ENCODE data around the gene OGG1. TPM values are rescaled to one million over a fixed set of nuclear protein-coding genes. Genes with fewer than 3 reads are reported as not detected.

OGG1 gene
- total RNA-seq, 1 experiment from 2014 or later = 38.7 TPM

DNA sequence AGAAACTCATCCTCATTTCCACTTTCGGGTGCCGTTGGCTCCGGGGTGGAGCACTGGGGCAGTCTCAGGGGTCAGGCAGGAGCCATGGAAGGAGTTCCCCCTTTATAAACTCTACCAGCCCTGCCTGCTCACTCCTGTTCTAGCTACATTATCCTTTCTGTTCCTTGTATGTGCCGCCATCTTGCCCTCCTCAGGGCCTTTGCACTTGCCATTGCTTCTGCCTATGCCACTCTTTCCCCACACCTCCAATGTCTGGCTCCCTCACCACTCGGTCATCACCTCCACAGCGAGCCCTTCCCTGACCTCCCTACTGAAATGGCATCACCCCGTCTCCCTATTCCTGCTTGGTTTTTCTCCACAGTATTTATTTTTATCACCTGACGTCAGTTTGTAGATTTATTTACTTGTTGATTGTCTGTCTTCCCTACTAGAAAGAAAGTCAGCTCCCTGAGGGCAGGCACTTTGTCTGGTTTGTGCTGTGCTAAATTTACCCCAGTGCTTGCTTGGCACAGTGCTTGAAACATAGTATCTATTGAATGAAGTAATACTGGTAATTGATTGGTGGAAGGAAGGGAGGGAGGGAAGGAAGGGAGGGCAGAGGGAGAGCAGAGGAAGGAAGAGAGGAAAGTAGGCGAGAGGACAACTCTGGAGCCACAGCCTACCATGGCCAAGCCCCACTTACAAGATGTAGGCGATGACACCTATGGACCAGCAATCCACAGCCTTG lies 11.2 kb downstream of the OGG1 start:
- no peaks in the 10 kb centered on the region for H3K9me3 ChIP-seq (ENCODE audit: low read length)
- no peaks in the 10 kb centered on the region for H3F3A ChIP-seq (ENCODE audit: low read length, unreplicated experiment)
- no TSS peak for BruUV-seq (replicated peaks)
- H3K4me2 ChIP-seq (ENCODE audit: low read length) = no peak overlapping the region
- ChIA-PET CTCF (no interaction called here), POLR2A (ENCODE audit: unreplicated experiment) (no interaction called here)
- no peak overlapping the region for H2AFZ ChIP-seq (ENCODE audit: low read length)
- no peaks in the 10 kb centered on the region for H3K27me3 ChIP-seq (ENCODE audit: low read length)
- no peak for DNase-seq
- intact Hi-C loops (cut with micrococcal nuclease) = no loop called here
- no peak overlapping the region for H3K4me3 ChIP-seq (ENCODE audit: low read length)
- H3K27ac ChIP-seq (ENCODE audit: low read length) = no peak overlapping the region
- no peak for TF ChIP-seq EZH2phosphoT487 (IDR thresholded peaks at IDR 0.05; ENCODE audit: borderline replicate concordance, low read length)
- TF ChIP-seq EZH2 (IDR thresholded peaks at IDR 0.05; ENCODE audit: low read length, unreplicated experiment) = no peak
- no peak for TF ChIP-seq CTCF (conservative IDR thresholded peaks at IDR 0.05; ENCODE audit: low read depth, low read length)
- H3K4me1 ChIP-seq (ENCODE audit: insufficient read depth, low read length) = no peaks in the 10 kb centered on the region
- ATAC-seq = no peak
- no peak overlapping the region for H3K9ac ChIP-seq (ENCODE audit: low read length)
- no peaks in the 10 kb centered on the region for H4K20me1 ChIP-seq (ENCODE audit: low read length)
- peaks cover 10% of the 10 kb centered on the region for H3K36me3 ChIP-seq (ENCODE audit: low read depth, low read length)
- no peaks in the 10 kb centered on the region for H3K9me2 ChIP-seq (replicated peaks; ENCODE audit: low read length)
- H3K79me2 ChIP-seq (ENCODE audit: low read length) = no peaks in the 10 kb centered on the region

DNA sequence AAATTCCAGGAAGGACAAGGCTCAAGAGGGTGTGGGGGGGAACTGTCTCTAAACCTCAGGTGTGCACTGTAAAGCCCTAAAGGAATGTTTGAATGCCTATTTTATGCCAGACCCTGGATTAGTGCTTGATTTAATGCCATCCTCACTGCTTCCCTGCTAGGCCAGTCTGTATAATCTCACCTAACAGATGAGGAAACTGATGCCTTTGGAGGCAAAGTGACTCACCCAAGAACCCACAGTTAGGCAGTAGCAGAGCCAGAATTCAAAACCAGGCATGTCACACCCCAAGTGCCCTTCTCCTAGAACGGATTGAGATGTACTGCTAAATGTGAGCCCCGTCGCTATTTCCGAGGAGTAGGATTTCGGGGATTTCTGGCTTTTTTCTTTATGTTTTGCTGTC lies 12.2 kb downstream of the OGG1 start:
- CTCF ChIA-PET = no interaction called here
- Histone ChIP-seq H3K4me1 (ENCODE audit: insufficient read depth, low read length) (no peaks in the 10 kb centered on the region), H3K9me2 (replicated peaks; ENCODE audit: low read length) (no peaks in the 10 kb centered on the region), H3K27me3 (ENCODE audit: low read length) (no peaks in the 10 kb centered on the region), H3K9ac (ENCODE audit: low read length) (no peak overlapping the region), H3F3A (ENCODE audit: low read length, unreplicated experiment) (no peaks in the 10 kb centered on the region), H3K4me2 (ENCODE audit: low read length) (no peak overlapping the region), H2AFZ (ENCODE audit: low read length) (no peak overlapping the region), H4K20me1 (ENCODE audit: low read length) (no peaks in the 10 kb centered on the region), H3K36me3 (ENCODE audit: low read depth, low read length) (peaks cover 10% of the 10 kb centered on the region), H3K27ac (ENCODE audit: low read length) (no peak overlapping the region), H3K4me3 (ENCODE audit: low read length) (no peak overlapping the region), H3K79me2 (ENCODE audit: low read length) (0 out of 2 replicates have a peak, but pooled peaks cover under 1% of the 10 kb centered on the region), H3K9me3 (ENCODE audit: low read length) (no peaks in the 10 kb centered on the region)
- intact Hi-C loops (cut with micrococcal nuclease) = no loop called here
- no TSS peak for BruUV-seq (replicated peaks)
- TF ChIP-seq CTCF (conservative IDR thresholded peaks at IDR 0.05; ENCODE audit: low read depth, low read length) (no peak), EZH2phosphoT487 (IDR thresholded peaks at IDR 0.05; ENCODE audit: borderline replicate concordance, low read length) (no peak), EZH2 (IDR thresholded peaks at IDR 0.05; ENCODE audit: low read length, unreplicated experiment) (no peak)
- POLR2A ChIA-PET (ENCODE audit: unreplicated experiment) = no interaction called here
- no peak for DNase-seq
- ATAC-seq = peak; percentile 49; the same call in 1 of the 2 replicates

DNA sequence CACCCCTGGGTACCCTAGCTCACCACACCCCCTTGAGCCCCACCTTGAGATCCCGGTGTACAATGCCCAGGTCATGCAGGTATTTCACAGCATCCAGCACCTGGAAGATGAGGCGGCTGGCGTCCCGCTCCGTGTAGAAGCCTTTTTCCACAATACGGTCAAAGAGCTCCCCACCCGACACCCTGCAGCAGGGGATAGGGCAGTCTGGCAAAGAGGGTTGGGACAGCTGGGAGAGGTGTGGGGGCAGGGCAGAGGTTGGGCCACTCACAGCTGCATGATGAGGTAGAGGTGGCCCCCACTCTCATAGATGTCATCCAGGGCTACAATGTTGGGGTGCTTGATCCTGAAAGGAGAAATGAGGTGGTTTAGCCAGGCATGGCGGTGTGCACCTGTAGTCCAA lies 13.1 kb downstream of the OGG1 start:
- H3K9me2 ChIP-seq (replicated peaks; ENCODE audit: low read length) = no peaks in the 10 kb centered on the region
- H3K27ac ChIP-seq (ENCODE audit: low read length) = no peak overlapping the region
- CTCF ChIA-PET = no interaction called here
- H3F3A ChIP-seq (ENCODE audit: low read length, unreplicated experiment) = no peaks in the 10 kb centered on the region
- peaks cover 9% of the 10 kb centered on the region for H3K4me1 ChIP-seq (ENCODE audit: insufficient read depth, low read length)
- H3K79me2 ChIP-seq (ENCODE audit: low read length) = 0 out of 2 replicates have a peak, but pooled peaks cover 3% of the 10 kb centered on the region
- ATAC-seq = no peak
- TF ChIP-seq EZH2phosphoT487 (IDR thresholded peaks at IDR 0.05; ENCODE audit: borderline replicate concordance, low read length) (no peak), EZH2 (IDR thresholded peaks at IDR 0.05; ENCODE audit: low read length, unreplicated experiment) (no peak), CTCF (conservative IDR thresholded peaks at IDR 0.05; ENCODE audit: low read depth, low read length) (no peak)
- no peak overlapping the region for H3K4me2 ChIP-seq (ENCODE audit: low read length)
- DNase-seq = no peak
- POLR2A ChIA-PET (ENCODE audit: unreplicated experiment) = no interaction called here
- H2AFZ ChIP-seq (ENCODE audit: low read length) = no peak overlapping the region
- H3K4me3 ChIP-seq (ENCODE audit: low read length) = no peak overlapping the region
- H3K36me3 ChIP-seq (ENCODE audit: low read depth, low read length) = peaks cover 10% of the 10 kb centered on the region
- H3K9ac ChIP-seq (ENCODE audit: low read length) = no peak overlapping the region
- no peaks in the 10 kb centered on the region for H3K27me3 ChIP-seq (ENCODE audit: low read length)
- no TSS peak for BruUV-seq (replicated peaks)
- no peaks in the 10 kb centered on the region for H4K20me1 ChIP-seq (ENCODE audit: low read length)
- no peaks in the 10 kb centered on the region for H3K9me3 ChIP-seq (ENCODE audit: low read length)
- intact Hi-C loops (cut with micrococcal nuclease) = no loop called here

All from PC-3 (cell line).